Measurements from ENCODE around the gene RSF1. TPM values are rescaled to one million over a fixed set of nuclear protein-coding genes. Genes with fewer than 3 reads are reported as not detected.

RSF1 gene
- polyA plus RNA-seq, 1 donor (not counting 4 experiments of a cell fraction or from before 2014, with no cell fraction given) = 20.9 TPM

DNA sequence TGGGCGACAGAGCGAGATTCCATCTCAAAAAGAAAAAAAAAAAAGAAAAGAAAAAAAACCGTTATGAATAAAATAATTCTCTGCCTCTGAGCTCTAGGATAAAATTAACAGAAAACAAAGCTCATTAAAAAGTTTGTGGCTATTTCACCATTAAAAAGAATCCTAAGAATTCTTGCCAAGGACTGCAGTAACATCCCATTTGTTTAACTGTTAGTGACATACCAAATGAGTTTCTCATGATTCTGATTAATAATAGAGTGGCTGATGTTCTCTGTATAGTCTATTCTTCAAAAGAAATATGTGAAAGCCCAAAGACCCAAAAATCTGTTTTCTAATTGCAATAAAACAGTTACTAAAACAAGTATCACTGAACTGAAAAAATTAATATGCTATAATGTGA lies 202.6 kb downstream of the RSF1 start:
- no peak overlapping the region for H3K4me2 ChIP-seq (ENCODE audit: control insufficient read depth, extremely low read depth, insufficient read depth, low read depth, low read length)
- no peak overlapping the region for H3K27ac ChIP-seq (ENCODE audit: control insufficient read depth, insufficient read depth, low read length)
- H3K9me1 ChIP-seq (ENCODE audit: control insufficient read depth, extremely low read depth, insufficient read depth, low read length) = no peaks in the 10 kb centered on the region
- H3K9me3 ChIP-seq (ENCODE audit: control insufficient read depth, low read depth, low read length) = no peaks in the 10 kb centered on the region
- DNase-seq (ENCODE audit: low read depth, low spot score) = no peak
- no peak overlapping the region for H3K9ac ChIP-seq (ENCODE audit: control insufficient read depth, extremely low read depth, insufficient read depth, low read length)
- no peak overlapping the region for H3K4me3 ChIP-seq (ENCODE audit: control insufficient read depth in 2 of 3, extremely low read depth in 1 of 3, insufficient read depth in 2 of 3, low read depth in 1 of 3, low read length in 3 of 3)
- H4K20me1 ChIP-seq (ENCODE audit: control insufficient read depth, extremely low read depth, insufficient read depth, low read length) = no peaks in the 10 kb centered on the region
- FAIRE-seq = no peak
- H3K4me1 ChIP-seq (ENCODE audit: control insufficient read depth, extremely low read depth, insufficient read depth, low read length) = no peaks in the 10 kb centered on the region
- H2AFZ ChIP-seq (ENCODE audit: control insufficient read depth, low read length) = no peak overlapping the region
- no peaks in the 10 kb centered on the region for H3K79me2 ChIP-seq (ENCODE audit: control insufficient read depth, insufficient read depth, low read length)
- H3K27me3 ChIP-seq (ENCODE audit: control insufficient read depth, extremely low read depth, insufficient read depth, low read length) = no peaks in the 10 kb centered on the region
- H3K36me3 ChIP-seq (ENCODE audit: control insufficient read depth in 2 of 2, extremely low read depth in 1 of 2, insufficient read depth in 2 of 2, low read length in 2 of 2) = peaks cover 13 to 30% of the 10 kb centered on the region in 2 experiments
- dilution Hi-C loops (cut with MboI; ENCODE audit: extremely low pct_ligation_motif_present, low sequenced_read_pairs) = no loop called here
- TF ChIP-seq EZH2 (IDR thresholded peaks at IDR 0.05; ENCODE audit: low read length) = no peak
- TF ChIP-seq CTCF (optimal IDR thresholded peaks at IDR 0.05 in 1 of 3, IDR thresholded peaks at IDR 0.05 in 1 of 3, conservative IDR thresholded peaks at IDR 0.05 in 1 of 3; ENCODE audit: extremely low read depth in 1 of 3, insufficient read depth in 2 of 3, low read length in 3 of 3) = no peak

- FAIRE-seq = no peak
- H3K4me2 ChIP-seq (ENCODE audit: control insufficient read depth, extremely low read depth, insufficient read depth, low read depth, low read length) = no peak overlapping the region
- H3K36me3 ChIP-seq (ENCODE audit: control insufficient read depth in 2 of 2, extremely low read depth in 1 of 2, insufficient read depth in 2 of 2, low read length in 2 of 2) = peaks cover 20% of the 10 kb centered on the region in 2 experiments
- H3K9ac ChIP-seq (ENCODE audit: control insufficient read depth, extremely low read depth, insufficient read depth, low read length) = no peak overlapping the region
- H3K9me3 ChIP-seq (ENCODE audit: control insufficient read depth, low read depth, low read length) = no peaks in the 10 kb centered on the region
- H3K4me1 ChIP-seq (ENCODE audit: control insufficient read depth, extremely low read depth, insufficient read depth, low read length) = no peaks in the 10 kb centered on the region
- no peaks in the 10 kb centered on the region for H3K27me3 ChIP-seq (ENCODE audit: control insufficient read depth, extremely low read depth, insufficient read depth, low read length)
- H3K4me3 ChIP-seq (ENCODE audit: control insufficient read depth in 2 of 3, extremely low read depth in 1 of 3, insufficient read depth in 2 of 3, low read depth in 1 of 3, low read length in 3 of 3) = no peak overlapping the region
- dilution Hi-C loops (cut with MboI; ENCODE audit: extremely low pct_ligation_motif_present, low sequenced_read_pairs) = no loop called here
- no peak for DNase-seq (ENCODE audit: low read depth, low spot score)
- H3K9me1 ChIP-seq (ENCODE audit: control insufficient read depth, extremely low read depth, insufficient read depth, low read length) = no peaks in the 10 kb centered on the region
- no peak for TF ChIP-seq CTCF (optimal IDR thresholded peaks at IDR 0.05 in 1 of 3, IDR thresholded peaks at IDR 0.05 in 1 of 3, conservative IDR thresholded peaks at IDR 0.05 in 1 of 3; ENCODE audit: extremely low read depth in 1 of 3, insufficient read depth in 2 of 3, low read length in 3 of 3)
- no peaks in the 10 kb centered on the region for H4K20me1 ChIP-seq (ENCODE audit: control insufficient read depth, extremely low read depth, insufficient read depth, low read length)
- H3K79me2 ChIP-seq (ENCODE audit: control insufficient read depth, insufficient read depth, low read length) = no peaks in the 10 kb centered on the region
- H2AFZ ChIP-seq (ENCODE audit: control insufficient read depth, low read length) = no peak overlapping the region
- no peak overlapping the region for H3K27ac ChIP-seq (ENCODE audit: control insufficient read depth, insufficient read depth, low read length)
Observed at GRCh38 chr11:77611921-77612320, 208.6 kb downstream of the RSF1 start.

Small RNA genes within 50 kb of the gene (small RNA-seq; reads per million reads assigned to genes)
- gene RF00019 (ENCODE audit: insufficient read length in 3 of 3, low read depth in 3 of 3, low replicate concordance in 1 of 3) = 0 reads per million in 3 experiments

Other genes with a start within 250 kb of the RSF1 start
- gene AQP11, start 230.8 kb downstream of the RSF1 start, polyA plus RNA-seq = 0.12 to 0.18 TPM (median 0.16 TPM) in 3 replicates
- 124 to 208 TPM (median 138 TPM) in 3 replicates for gene CLNS1A, start 182.9 kb downstream of the RSF1 start, polyA plus RNA-seq
- gene AAMDC, start 422 bp upstream of the RSF1 start, polyA plus RNA-seq = 15.8 to 22.4 TPM (median 22.0 TPM) in 3 replicates
- 14.9 to 19.4 TPM (median 18.0 TPM) in 3 replicates for gene INTS4, start 173.9 kb upstream of the RSF1 start, polyA plus RNA-seq
- 0.81 to 3.4 TPM (median 2.1 TPM) in 3 replicates for gene KCTD14, start 202.6 kb upstream of the RSF1 start, polyA plus RNA-seq
- gene THRSP, start 243.1 kb upstream of the RSF1 start, polyA plus RNA-seq = not detected in 3 replicates